ENCODE results near the gene IL27RA. TPM values are rescaled to one million over a fixed set of nuclear protein-coding genes. Genes with fewer than 3 reads are reported as not detected.

IL27RA gene
- total RNA-seq, 2 donors from 2014 or later = 3.5 to 3.7 TPM

GRCh38 chr19:14002571-14003250 lies 28.9 kb upstream of the IL27RA start:
- peaks cover 0 to 10% of the 10 kb centered on the region in 2 donors for H3K9me3 ChIP-seq
- H3K27me3 ChIP-seq = no peaks in the 10 kb centered on the region
- H3K27ac ChIP-seq = peak overlapping the region; percentile 98 to 99
- H3K4me3 ChIP-seq = no peak overlapping the region
- no peak for DNase-seq (ENCODE audit: low spot score)
- H3K4me1 ChIP-seq = peaks cover 0 to 39% of the 10 kb centered on the region in 2 donors
- H3K36me3 ChIP-seq = no peaks in the 10 kb centered on the region
- TF ChIP-seq, protein P1, sequence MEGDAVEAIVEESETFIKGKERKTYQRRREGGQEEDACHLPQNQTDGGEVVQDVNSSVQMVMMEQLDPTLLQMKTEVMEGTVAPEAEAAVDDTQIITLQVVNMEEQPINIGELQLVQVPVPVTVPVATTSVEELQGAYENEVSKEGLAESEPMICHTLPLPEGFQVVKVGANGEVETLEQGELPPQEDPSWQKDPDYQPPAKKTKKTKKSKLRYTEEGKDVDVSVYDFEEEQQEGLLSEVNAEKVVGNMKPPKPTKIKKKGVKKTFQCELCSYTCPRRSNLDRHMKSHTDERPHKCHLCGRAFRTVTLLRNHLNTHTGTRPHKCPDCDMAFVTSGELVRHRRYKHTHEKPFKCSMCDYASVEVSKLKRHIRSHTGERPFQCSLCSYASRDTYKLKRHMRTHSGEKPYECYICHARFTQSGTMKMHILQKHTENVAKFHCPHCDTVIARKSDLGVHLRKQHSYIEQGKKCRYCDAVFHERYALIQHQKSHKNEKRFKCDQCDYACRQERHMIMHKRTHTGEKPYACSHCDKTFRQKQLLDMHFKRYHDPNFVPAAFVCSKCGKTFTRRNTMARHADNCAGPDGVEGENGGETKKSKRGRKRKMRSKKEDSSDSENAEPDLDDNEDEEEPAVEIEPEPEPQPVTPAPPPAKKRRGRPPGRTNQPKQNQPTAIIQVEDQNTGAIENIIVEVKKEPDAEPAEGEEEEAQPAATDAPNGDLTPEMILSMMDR (IDR thresholded peaks at IDR 0.05) = no peak

DNA sequence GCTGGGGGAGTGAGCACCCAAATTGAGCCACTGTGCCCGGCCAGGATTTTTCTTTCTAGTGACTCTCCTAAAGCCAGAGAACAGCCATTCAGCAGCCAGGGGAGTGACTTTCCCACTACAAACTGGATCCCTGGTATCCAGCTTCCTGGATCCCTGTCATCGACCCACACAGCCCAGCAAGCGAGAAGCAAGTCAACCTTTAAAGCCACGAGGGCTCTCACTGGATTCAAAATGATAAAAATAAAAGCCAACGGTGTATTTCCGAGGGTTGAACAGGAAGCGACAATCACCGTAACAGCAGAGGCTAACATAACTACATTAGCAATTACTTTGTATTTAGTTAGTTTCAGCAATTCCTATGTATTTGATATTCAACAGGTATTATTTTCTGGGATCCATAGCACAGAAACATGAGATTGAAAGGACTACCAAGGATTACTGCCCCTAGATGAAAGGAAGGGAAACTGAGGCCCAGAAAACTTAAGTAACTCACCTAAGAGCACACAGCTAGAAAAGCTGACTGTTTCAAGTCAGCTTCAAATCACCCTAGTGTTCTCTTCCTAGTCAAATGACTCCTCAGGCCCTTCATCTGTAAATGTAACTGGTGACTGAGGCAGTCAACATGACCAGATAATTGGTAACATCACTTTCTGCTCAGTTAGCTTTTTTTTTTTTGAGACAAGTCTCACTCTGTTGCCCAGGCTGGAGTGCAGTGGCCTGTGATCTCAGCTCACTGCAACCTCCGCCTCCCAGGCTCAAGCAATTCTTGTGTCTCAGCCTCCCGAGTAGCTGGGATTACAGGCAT lies 28.1 kb upstream of the IL27RA start:
- Histone ChIP-seq H3K4me1 (peaks cover 0 to 39% of the 10 kb centered on the region in 2 donors), H3K27me3 (no peaks in the 10 kb centered on the region), H3K27ac (peak overlapping the region; percentile 98 to 99), H3K9me3 (peaks cover 0 to 9% of the 10 kb centered on the region in 2 donors), H3K36me3 (no peaks in the 10 kb centered on the region), H3K4me3 (no peak overlapping the region)
- DNase-seq (ENCODE audit: low spot score) = no peak
- TF ChIP-seq, protein P1 (IDR thresholded peaks at IDR 0.05) = no peak

DNA sequence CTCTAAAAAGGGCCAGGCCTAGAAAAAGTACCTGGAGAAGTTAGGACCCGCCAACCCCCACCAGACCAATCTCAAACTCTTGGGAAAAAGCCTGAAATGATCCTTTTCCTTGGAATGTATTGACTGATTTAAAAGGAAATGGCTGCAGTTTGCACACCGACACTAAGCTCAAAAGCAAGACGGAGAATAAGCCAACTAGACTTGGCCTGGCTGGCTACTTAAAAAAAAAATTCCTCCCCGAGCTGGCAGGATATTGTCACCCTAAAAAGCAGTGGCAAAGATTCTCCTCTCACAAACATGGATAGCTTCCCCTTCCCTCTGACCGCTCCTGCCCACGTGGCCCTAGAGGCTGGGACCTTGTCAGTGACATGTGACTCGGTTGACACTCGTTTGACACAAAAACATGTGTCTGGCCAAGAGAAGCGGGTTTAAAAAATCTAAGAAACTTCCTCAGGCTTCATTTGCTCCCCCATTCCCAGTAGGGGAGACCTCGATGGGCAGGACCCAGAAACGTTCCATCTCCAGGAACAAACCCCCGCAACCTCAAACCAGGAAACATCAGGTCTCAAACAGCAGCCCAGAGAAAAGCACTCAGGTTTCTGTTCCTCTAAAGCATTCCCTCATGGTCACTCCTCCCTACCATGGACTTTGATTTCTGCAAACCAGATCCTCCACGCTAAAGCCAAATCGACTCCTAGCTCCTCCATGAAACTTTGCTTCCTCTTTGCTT lies 26.8 kb upstream of the IL27RA start:
- peak; percentile 82 for DNase-seq (ENCODE audit: low spot score)
- Histone ChIP-seq H3K27me3 (no peaks in the 10 kb centered on the region), H3K27ac (peak overlapping the region; percentile 98 to 99), H3K9me3 (no peaks in the 10 kb centered on the region), H3K36me3 (no peaks in the 10 kb centered on the region), H3K4me3 (peak overlapping the region in 1 of 2 donors; percentile 81), H3K4me1 (peaks cover 0 to 39% of the 10 kb centered on the region in 2 donors)
- TF ChIP-seq, protein P1 (IDR thresholded peaks at IDR 0.05) = no peak

DNA sequence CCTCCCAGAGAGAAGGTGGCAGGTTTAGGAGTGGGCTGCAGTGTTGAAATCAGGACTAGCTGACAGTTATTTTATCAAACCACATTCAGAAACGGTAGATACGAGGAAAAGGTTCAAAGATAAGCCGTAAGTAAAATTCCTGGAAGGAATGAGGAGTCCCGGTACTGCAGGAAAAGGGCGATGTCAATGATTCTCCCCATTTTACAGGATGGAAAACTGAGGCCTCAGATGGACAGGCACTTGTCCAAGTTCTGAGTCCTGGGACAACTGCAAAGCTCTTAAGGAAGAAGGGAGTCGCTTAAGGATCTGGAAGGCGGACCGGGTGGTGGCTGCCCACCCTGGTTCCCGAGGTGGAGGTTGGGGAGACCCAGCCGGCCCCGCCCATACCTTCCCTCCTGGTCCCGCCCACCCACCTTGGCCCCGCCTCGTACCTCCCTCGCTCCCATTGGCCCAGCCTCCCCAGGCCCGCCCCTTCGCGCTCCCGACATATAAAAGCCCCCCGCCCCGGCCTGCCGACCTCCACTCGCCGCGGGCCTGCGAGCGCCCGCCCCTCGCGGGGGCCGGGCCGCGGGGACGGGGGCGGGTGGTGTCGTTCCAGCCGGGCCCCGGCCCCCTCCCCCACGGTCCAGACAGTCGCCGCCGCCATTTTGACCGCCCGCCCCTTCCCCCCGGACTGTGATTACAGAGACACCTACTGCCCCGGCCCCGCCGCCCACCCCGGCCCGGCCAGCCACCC lies 26.0 kb upstream of the IL27RA start:
- Histone ChIP-seq H3K36me3 (no peaks in the 10 kb centered on the region), H3K27ac (peak overlapping the region; percentile 98 to 99), H3K4me3 (peak overlapping the region; percentile 81 to 92), H3K9me3 (no peaks in the 10 kb centered on the region), H3K27me3 (no peaks in the 10 kb centered on the region), H3K4me1 (peaks cover 0 to 39% of the 10 kb centered on the region in 2 donors)
- TF ChIP-seq, protein P1 (IDR thresholded peaks at IDR 0.05) = no peak
- peak; percentile 87 for DNase-seq (ENCODE audit: low spot score)

DNA sequence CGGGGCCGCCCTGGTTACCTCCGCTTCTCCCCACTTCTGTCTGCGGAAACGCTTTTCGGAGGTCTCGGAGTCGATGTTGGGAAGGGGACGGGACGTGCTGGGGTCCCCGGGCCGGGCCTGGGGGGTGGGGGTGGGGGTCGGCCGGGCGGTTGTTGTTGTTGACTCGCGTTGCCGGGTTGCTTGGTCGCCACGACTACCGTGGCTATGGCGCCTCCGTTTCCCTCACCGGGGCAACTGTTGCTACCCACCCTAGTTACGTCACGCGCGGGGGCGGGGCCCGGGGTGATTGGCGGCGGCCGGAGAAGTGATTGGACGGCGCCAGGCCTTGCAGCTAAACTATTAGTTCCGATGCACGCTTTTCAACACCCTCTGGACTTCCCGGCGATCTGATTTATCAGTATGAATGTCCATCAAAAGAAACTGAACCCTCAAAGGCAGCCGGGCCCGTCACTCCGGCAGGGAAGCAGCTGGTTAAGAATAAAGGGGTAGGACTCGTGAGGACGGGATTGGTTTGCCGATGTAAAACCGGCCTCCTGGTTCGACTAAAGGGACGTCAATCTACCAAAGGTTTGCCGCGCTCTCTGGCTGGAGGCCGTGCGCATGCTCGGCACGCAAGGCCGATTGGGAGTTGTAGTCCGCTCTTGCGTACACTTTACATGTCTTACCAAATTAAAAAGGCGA lies 25.3 kb upstream of the IL27RA start, which contains the start of gene RFX1:
Gene RFX1, minus strand, starts transcription at position 236 of the 681 bp plus-strand sequence. CDS start 12,477 bp downstream, outside the sequence.
- Histone ChIP-seq H3K4me3 (peak within 1 kb of the TSS; percentile 81 to 92), H3K27me3 (no peaks in the 10 kb centered on the region), H3K4me1 (peaks cover 0 to 39% of the 10 kb centered on the region in 2 donors), H3K27ac (peak within 1 kb of the TSS; percentile 99), H3K9me3 (no peaks in the 10 kb centered on the region), H3K36me3 (no peaks in the 10 kb centered on the region)
- peak; percentile 100 for DNase-seq (ENCODE audit: low spot score)
- TF ChIP-seq, protein P1 (IDR thresholded peaks at IDR 0.05) = no peak

Measured in right atrium auricular region (tissue), 2 donors.